Spinal cord (tissue), 10 donors: ENCODE measurements around the gene OR5AS1. TPM values are rescaled to one million over a fixed set of nuclear protein-coding genes. Genes with fewer than 3 reads are reported as not detected.
"Not testable (repeated sequence)": the region's sequence is repeated elsewhere in the genome, so short reads cannot be mapped to it uniquely, and the experiment has no call there.

Source experiments
- DNase-seq, 6 donors: peaks; one replicate each; pipeline versions ENCODE4 v3.0.0 to v3.0.0-alpha.2; 2013 to 2015; ENCODE audit warnings: low spot score in 6 of 6, low read depth in 4 of 6
- H3K27ac ChIP-seq: one replicate; pipeline ENCODE4 v1.5.1; 2013; ENCODE audit warnings: low read depth, low read length, control low read depth
- H3K27me3 ChIP-seq: one replicate; pipeline ENCODE4 v1.6.1; 2013; ENCODE audit warnings: low read length; ENCODE audit not compliant: control insufficient read depth, insufficient read depth
- H3K36me3 ChIP-seq: one replicate; pipeline ENCODE4 v1.6.1; 2013; ENCODE audit warnings: low read length; ENCODE audit not compliant: control insufficient read depth, insufficient read depth
- H3K4me1 ChIP-seq: one replicate; pipeline ENCODE4 v1.6.1; 2013; ENCODE audit warnings: low read length; ENCODE audit not compliant: control insufficient read depth, insufficient read depth
- H3K4me3 ChIP-seq: one replicate; pipeline ENCODE4 v1.5.1; 2013; ENCODE audit warnings: low read depth, low read length, control low read depth
- H3K9me3 ChIP-seq: one replicate; pipeline ENCODE4 v1.6.1; 2013; ENCODE audit warnings: low read length; ENCODE audit not compliant: control insufficient read depth, insufficient read depth
- WGBS: methylation state at CpG from one replicate; pipeline ENCODE4 v1.1.5; 2013; ENCODE audit warnings: missing lambda C conversion rate; ENCODE audit not compliant: insufficient coverage; 5-methylcytosine and 5-hydroxymethylcytosine counted together
- long read RNA-seq, 4 donors: transcript quantifications; one replicate each; lab custom pipeline, GENCODE V29; 2026
- polyA plus RNA-seq, 2 donors: library from polyadenylated mRNA; unstranded; fragments of 120-200 nt; gene quantifications; one replicate each; pipeline ENCODE4 v1.2.1, GENCODE V29; 2013; ENCODE audit not compliant: insufficient read length in 2 of 2
- total RNA-seq, 2 donors: library from RNA; depleted of rRNA in 1 of 2; stranded (reverse); fragments of 120-200 nt in 1 of 2; fragments of >200 nt in 1 of 2; gene quantifications; one replicate each; pipeline versions ENCODE4 v1.2.3 to v1.2.4, GENCODE V29; 2013 to 2014
- donor health status: healthy.

OR5AS1 gene
- not detected for total RNA-seq
- polyA plus RNA-seq = under 1 TPM; 0.05 TPM
- long read RNA-seq, donor 1 = 0 reads
- long read RNA-seq, donor 2 = 0 reads
- long read RNA-seq, donor 3 = 0 reads
- long read RNA-seq, donor 4 = 0 reads

DNA sequence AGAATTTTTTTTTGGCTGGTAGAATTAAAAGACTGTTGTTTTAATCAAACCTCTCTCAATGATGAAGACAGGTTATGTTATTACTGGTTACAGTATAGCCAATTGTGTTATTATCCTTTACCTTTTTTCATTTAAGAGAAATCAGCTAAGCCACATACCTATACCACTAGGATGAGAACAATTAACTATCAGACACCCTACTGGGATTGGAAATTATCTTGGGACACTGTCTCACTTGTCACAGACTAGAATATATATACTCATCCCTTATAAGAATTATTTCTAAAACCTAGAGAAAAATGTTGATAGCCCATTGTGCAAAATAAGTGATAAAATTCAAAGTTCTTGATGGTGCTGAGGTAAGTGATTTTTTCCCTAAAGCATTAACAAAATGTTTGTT, at the start of gene OR5AS1:
OR5AS1 (plus strand) TSS at position 301 of the 400 bp plus-strand sequence. CDS start 2,765 bp downstream, outside the sequence.
- DNase-seq = no peak
- Histone ChIP-seq H3K36me3 (no peaks in the 10 kb centered on the region), H3K9me3 (no peaks in the 10 kb centered on the region), H3K27me3 (no peaks in the 10 kb centered on the region), H3K27ac (no peak within 1 kb of the TSS), H3K4me3 (no peak within 1 kb of the TSS), H3K4me1 (no peaks in the 10 kb centered on the region)

DNA sequence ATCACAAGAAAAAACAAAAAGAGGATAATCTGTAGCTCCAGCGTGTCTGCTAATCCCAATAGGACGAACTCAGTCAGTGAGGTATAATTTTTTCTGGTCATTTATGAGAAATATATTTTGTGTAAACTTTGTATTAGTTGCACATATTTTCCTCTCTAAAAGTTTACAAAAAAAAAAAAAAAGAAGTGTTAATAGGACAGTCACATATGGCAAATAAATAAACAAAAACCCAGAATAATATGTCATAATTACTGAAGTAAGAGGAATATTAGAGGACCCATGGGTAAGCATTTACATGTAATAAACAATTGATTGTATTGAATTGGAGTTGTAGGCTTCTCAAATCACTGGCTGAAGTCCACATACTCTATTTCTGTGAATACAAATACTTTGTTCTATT, 32.9 kb upstream of the OR5AS1 start, which contains the start of gene OR5F1:
OR5F1 (minus strand) TSS at position 101 of the 400 bp plus-strand sequence; CDS start at position 101, 0 bp downstream.
- no CpG with 5 or more reads among the region's 2 CpGs for WGBS
- Histone ChIP-seq H3K27ac (no peak within 1 kb of the TSS), H3K27me3 (no peaks in the 10 kb centered on the region), H3K4me3 (no peak within 1 kb of the TSS), H3K4me1 (no peaks in the 10 kb centered on the region), H3K36me3 (no peaks in the 10 kb centered on the region), H3K9me3 (peaks cover 2% of the 10 kb centered on the region)
- no peak for DNase-seq

DNA sequence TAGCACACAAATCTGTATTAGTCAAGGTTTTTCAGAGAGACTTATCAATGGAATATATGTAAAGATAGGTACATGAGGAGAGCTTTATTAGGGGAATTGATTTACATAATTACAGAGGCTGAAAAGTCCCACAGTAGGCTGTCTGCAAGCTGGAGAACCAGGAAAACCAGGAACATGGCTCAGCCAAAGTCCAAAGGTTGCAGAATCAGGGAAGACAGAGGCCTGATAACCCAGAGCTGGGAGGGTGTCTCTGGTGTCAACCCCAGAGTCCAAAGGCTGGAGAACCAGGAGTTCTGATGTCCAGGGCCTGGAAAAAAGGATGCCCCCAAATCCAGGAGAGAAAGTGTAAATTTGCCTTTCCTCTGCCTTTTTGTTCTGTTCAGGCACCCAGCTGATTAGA, 16.7 kb upstream of the OR5AS1 start:
- DNase-seq = no peak
- Histone ChIP-seq H3K36me3 (no peaks in the 10 kb centered on the region), H3K4me1 (no peaks in the 10 kb centered on the region), H3K27ac (no peak overlapping the region), H3K27me3 (no peaks in the 10 kb centered on the region), H3K4me3 (no peak overlapping the region), H3K9me3 (no peaks in the 10 kb centered on the region)

DNA sequence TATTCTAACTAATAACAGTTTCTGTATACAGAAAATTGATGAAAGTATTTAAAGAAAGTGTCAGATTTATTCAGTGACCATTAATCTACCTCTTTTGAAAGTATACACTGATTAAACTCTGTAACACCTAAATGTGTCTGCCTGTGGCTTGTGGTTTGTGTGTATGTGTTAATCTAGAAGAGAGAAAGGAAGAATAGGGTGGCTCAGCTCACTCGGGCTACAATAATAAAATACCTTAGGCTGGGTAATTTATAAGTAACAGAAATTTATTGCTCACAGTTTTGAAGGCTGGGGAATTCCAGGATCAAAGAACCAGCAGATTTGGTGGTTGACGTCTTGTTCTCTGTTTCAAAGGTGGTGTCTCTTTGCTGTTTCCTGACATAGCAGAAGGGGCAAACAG, 13.6 kb upstream of the OR5AS1 start:
- no peak for DNase-seq
- Histone ChIP-seq H3K36me3 (no peaks in the 10 kb centered on the region), H3K27me3 (no peaks in the 10 kb centered on the region), H3K4me1 (no peaks in the 10 kb centered on the region), H3K4me3 (no peak overlapping the region), H3K27ac (no peak overlapping the region), H3K9me3 (no peaks in the 10 kb centered on the region)
- WGBS = 75% methylated on average over 1 of the region's 2 CpGs

DNA sequence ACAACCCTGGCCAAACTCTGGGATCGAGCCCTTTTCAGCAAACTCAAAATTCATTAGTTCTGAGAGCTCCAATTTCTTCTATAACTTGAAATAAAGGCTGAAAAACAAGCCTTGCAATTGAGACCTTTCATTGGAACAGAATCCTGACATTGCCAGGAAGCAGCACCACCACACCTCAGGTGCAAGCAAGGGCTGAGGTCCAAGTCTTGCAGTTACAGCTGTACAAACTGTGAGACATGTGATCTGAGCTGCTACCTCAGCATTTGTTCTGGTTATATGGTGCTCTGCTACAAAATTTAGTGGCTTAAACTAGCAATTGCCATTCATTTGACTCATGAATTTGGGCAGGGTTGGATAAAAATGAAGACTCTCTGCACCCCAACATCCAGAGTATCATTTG, 18.1 kb downstream of the OR5AS1 start:
- Histone ChIP-seq H3K9me3 (peaks cover 8% of the 10 kb centered on the region), H3K27me3 (no peaks in the 10 kb centered on the region), H3K4me3 (no peak overlapping the region), H3K4me1 (no peaks in the 10 kb centered on the region), H3K36me3 (no peaks in the 10 kb centered on the region), H3K27ac (no peak overlapping the region)
- 88% methylated on average over 1 of the region's 1 CpG for WGBS
- no peak for DNase-seq

DNA sequence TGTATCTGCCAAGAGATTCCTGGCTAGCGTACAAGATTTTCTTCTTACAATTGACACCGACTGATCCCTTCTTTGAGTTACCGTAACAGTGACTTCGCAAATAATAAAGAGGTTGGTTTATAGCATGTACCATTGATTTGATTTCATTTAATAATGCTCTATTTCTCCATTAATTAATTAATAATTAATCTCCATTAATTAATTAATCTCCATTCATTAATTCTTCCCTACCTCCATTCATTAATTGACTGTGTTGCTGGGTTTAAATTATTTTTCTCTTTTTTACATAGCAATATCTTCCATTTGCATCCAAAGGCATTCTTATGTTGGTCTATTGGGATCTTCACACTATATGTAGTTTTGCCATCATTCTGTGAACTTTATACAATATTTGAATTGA, 21.0 kb downstream of the OR5AS1 start:
- DNase-seq = peak in 1 of 6 donors; percentile 8
- WGBS = no CpG with 5 or more reads among the region's 4 CpGs
- no peaks in the 10 kb centered on the region for H3K9me3 ChIP-seq

DNA sequence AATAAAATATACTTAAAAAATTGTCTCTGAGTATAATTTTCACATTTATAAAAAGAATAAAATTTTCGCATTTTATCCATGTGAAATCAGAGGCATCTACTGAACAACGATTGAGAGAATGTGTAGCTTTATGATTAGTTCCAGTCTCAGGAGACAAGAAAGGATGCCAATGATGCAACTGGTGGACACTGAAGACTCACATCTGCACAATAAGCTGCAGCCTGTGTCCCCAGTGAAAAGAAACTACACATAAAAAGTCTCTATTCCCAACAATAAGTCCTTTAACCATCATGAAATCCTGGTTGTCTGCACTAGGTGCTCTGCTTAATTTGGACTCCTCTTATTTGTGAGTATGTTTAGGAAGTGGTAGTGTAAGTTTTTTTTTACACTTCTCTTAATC, 22.0 kb downstream of the OR5AS1 start:
- no peak overlapping the region for H3K27ac ChIP-seq
- H3K36me3 ChIP-seq = no peaks in the 10 kb centered on the region
- no peaks in the 10 kb centered on the region for H3K27me3 ChIP-seq
- no peaks in the 10 kb centered on the region for H3K4me1 ChIP-seq
- WGBS = no CpG with 5 or more reads among the region's 2 CpGs
- no peaks in the 10 kb centered on the region for H3K9me3 ChIP-seq
- peak in 3 of 6 donors; percentile 0 to 9 (median 1) for DNase-seq
- H3K4me3 ChIP-seq = no peak overlapping the region

More for the DNA sequence above, 21.0 kb downstream of the OR5AS1 start:
- no peak overlapping the region for H3K27ac ChIP-seq
- H3K27me3 ChIP-seq = no peaks in the 10 kb centered on the region
- H3K4me1 ChIP-seq = no peaks in the 10 kb centered on the region
- H3K4me3 ChIP-seq = no peak overlapping the region
- H3K36me3 ChIP-seq = no peaks in the 10 kb centered on the region

DNA sequence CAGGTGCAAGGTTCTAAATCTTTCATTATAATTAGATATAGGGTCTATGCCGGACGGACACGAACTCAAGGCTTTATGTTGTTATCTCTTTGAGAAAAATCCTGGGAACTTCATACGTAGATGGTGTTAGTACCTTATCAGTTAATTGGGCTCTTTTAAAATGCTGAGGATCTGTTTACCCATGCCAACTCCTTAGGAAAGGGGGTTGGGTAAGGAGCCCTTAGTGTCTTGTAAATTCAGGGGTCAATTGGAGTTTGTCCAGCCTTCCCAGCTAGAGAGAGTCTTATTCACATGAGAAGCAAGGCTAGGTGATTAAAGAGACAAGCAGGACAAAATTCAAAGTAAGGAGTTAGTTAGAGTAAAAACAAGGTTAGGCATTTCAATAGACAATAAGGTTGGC, 28.9 kb downstream of the OR5AS1 start:
- H3K27ac ChIP-seq, H3K4me1 ChIP-seq, DNase-seq, H3K27me3 ChIP-seq, H3K9me3 ChIP-seq, H3K4me3 ChIP-seq, H3K36me3 ChIP-seq: not testable (repeated sequence)
- WGBS = no CpG with 5 or more reads among the region's 4 CpGs

DNA sequence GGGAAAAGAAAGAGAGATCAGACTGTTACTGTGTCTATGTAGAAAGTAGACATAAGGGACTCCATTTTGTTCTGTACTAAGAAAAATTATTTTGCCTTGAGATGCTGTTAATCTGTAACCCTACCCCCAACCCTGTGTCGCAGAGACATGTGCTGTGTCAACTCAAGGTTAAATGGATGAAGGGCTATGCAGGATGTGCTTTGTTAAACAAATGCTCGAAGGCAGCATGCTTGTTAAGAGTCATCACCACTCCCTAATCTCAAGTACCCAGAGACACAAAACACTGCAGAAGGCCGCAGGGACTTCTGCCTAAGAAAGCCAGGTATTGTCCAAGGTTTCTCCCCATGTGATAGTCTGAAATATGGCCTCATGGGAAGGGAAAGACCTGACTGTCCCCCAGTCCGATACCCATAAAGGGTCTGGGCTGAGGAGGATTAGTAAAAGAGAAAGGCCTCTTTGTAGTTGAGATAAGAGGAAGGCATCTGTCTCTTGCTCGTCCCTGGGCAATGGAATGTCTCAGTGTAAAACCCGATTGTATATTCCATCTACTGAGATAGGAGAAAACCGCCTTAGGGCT, 30.3 kb downstream of the OR5AS1 start:
- not testable (repeated sequence) for H3K27ac ChIP-seq, DNase-seq, H3K36me3 ChIP-seq, H3K27me3 ChIP-seq, H3K4me3 ChIP-seq, H3K9me3 ChIP-seq, H3K4me1 ChIP-seq
- 100% methylated on average over 1 of the region's 7 CpGs for WGBS

DNA sequence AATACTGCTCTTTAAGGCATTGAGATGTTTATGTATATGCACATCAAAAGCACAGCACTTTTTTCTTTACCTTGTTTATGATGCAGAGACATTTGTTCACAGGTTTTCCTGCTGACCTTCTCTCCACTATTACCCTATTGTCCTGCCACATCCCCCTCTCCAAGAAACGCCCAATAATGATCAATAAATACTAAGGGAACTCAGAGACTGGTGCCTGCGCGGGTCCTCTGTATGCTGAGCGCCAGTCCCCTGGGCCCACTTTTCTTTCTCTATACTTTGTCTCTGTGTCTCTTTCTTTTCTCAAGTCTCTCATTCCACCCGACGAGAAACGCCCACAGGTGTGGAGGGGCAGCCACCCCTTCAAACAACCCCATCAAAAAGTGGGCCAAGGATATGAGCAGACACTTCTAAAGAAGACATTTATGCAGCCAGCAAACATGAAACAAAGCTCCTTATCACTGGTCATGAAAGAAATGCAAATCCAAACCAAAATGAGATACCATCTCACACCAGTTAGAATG, 30.9 kb downstream of the OR5AS1 start:
- H3K9me3 ChIP-seq, H3K4me3 ChIP-seq, H3K27me3 ChIP-seq, DNase-seq, H3K4me1 ChIP-seq, H3K36me3 ChIP-seq, H3K27ac ChIP-seq: not testable (repeated sequence)
- WGBS = 61% methylated on average over 4 of the region's 7 CpGs
